ENCODE data around the gene RALGPS1.

GRCh38 chr9:127059765-127060361, 145.3 kb downstream of the RALGPS1 start:
- TF ChIP-seq, protein P1, sequence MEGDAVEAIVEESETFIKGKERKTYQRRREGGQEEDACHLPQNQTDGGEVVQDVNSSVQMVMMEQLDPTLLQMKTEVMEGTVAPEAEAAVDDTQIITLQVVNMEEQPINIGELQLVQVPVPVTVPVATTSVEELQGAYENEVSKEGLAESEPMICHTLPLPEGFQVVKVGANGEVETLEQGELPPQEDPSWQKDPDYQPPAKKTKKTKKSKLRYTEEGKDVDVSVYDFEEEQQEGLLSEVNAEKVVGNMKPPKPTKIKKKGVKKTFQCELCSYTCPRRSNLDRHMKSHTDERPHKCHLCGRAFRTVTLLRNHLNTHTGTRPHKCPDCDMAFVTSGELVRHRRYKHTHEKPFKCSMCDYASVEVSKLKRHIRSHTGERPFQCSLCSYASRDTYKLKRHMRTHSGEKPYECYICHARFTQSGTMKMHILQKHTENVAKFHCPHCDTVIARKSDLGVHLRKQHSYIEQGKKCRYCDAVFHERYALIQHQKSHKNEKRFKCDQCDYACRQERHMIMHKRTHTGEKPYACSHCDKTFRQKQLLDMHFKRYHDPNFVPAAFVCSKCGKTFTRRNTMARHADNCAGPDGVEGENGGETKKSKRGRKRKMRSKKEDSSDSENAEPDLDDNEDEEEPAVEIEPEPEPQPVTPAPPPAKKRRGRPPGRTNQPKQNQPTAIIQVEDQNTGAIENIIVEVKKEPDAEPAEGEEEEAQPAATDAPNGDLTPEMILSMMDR (IDR thresholded peaks at IDR 0.05): no peak
- no peak for TF ChIP-seq ATF1 (CRISPR knock-in tag; IDR thresholded peaks at IDR 0.05)
